Renal cortical epithelial cell (primary cell): ENCODE measurements around the gene GPR4. TPM values are rescaled to one million over a fixed set of nuclear protein-coding genes. Genes with fewer than 3 reads are reported as not detected.
"Not testable (repeated sequence)": the region's sequence is repeated elsewhere in the genome, so short reads cannot be mapped to it uniquely, and the experiment has no call there.

ENCODE experiments used
- DNase-seq: peaks from one replicate; pipeline ENCODE4 v3.0.0-alpha.2; 2011; ENCODE audit warnings: low read depth
- total RNA-seq: library from RNA; depleted of rRNA; stranded (reverse); fragments of >200 nt; gene quantifications from 2 replicates; pipeline ENCODE4 v1.2.3, GENCODE V29; 2014

GPR4 gene
- total RNA-seq, 1 donor from 2014 or later, result not detected

DNA sequence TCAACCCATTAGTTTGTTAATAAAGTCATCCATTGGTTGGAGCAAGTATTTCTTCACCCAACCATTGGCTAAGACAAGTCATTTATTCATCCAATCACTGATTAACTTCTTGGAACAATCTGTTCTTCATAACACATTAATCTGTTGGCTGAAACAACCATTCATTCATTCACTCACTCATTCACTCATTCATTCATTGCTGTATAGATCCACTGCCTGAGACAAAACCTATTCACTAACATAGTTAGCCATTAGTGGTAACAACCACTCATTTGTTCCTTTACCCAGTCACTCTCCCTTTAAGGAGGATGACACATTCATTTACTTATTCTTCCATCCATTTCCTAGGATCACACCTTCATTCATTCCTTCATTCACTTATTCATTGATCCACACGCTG, 22.0 kb upstream of the GPR4 start:
- DNase-seq, result peak; percentile 15

DNA sequence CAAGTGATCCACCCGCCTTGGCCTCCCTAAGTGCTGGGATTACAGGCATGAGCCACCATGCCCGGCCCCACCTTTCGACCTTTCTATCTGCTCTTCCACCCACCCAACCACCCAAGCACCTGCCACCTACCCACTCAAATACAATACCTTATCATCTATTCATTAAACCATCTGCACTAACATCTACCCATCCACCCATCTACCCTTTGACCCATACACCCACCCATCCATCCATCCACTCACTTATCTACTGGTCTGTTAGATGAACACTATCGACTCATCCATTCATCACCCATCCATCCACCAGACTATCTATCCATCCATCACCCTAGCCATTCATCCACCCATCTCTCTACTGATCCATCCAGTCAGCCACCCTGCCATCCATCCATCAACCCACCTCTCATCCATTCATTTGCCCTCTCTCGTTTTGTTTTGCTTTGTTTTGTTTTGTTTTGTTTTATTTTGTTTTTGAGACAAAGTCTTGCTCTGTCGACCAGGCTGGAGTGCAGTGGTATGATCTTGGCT, 20.0 kb upstream of the GPR4 start:
- DNase-seq, result no peak

DNA sequence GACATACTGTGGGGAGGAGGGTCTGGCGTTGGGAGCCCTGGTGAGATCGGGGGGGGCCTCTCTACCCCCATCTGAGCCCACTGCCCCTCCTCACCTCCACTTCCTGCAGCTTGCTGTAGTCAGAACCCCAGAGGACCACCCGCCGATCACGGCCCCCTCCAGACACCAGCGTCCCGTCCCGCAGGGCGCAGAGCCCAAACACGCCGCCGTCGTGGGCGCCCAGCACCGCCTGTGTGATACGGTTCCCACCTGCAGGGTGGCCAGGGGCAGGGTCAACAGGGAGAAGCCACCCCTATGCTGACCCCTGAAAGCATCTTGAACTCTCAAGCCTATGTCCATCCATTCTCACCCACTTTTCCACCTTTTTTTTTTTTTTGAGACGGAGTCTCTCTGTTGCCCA, 19.4 kb upstream of the GPR4 start:
- DNase-seq, result no peak

DNA sequence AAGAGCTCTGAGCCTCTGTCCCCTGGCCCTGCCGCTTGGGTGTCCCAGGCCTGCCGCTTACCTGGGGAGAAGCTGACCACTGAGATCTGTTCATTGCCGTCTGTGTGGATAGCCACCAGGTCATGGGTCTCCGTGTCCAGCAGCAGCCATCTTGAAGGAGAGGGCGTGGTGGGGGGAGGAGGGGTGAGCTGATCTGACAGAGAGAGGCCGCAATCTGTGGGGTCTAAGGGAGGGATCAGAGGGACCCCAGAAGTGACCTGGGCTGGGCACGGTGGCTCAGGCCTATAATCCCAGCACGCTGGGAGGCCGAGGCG, 14.6 kb upstream of the GPR4 start:
- DNase-seq, result no peak

DNA sequence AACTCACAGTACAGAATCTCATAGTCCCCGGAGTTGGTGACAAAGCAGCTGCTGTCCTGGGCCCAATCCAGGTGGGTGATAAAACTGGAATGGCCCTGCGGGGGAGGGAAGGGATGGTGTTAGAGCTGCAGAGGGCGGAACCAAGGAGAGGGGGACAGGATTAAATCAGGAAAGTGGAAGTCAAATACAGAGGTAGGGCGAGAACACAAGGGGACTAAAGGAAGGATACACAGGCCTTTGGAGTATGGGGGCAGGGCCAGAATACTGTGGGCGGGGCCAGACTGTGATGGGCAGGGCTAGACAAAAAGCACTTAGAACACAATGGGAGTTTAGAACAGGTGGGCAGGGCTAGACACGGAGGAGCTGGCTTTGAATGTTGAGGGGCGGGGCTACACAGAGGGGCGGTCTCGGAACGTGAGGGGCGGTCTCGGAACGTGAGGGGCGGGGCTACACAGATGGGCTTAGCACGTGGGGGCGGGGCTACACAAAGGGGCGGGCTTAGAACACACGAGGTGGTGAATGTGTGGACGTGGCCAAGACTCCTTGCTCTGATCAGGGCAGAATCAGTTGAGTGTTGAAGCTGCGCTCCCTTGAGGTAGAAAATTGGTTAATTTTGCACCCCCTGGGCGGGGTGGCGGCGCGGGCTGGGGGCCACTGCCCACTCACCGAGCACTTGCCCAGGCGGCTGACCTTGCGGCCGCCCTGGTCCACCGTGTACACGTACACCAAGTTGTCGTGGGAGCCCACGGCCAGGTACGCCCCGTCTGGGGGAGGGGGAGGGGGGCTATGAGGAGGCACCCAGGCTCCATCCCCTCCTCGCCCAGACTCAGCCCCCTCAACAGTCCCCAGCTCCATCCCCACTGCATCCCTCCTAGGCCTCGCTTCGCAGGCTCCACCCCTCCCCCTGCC, 14.0 kb upstream of the GPR4 start:
- DNase-seq, result peak; percentile 67

DNA sequence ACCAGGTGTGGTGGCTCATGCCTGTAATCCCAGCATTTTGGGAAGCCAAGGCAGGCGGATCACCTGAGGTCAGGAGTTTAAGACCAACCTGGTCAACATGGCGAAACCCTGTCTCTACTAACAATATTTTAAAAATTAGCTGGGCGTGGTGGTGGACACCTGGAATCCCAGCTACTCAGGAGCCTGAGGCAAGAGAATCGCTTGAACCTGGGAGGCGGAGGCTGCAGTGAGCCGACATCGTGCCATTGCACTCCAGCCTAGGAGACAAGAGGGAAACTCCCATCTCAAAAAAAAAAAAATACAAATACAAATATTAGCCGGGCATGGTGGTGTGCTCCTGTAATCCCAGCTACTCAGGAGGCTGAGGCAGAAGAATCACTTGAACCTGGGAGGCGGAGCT, 13.0 kb upstream of the GPR4 start:
- DNase-seq, result not testable (repeated sequence)

DNA sequence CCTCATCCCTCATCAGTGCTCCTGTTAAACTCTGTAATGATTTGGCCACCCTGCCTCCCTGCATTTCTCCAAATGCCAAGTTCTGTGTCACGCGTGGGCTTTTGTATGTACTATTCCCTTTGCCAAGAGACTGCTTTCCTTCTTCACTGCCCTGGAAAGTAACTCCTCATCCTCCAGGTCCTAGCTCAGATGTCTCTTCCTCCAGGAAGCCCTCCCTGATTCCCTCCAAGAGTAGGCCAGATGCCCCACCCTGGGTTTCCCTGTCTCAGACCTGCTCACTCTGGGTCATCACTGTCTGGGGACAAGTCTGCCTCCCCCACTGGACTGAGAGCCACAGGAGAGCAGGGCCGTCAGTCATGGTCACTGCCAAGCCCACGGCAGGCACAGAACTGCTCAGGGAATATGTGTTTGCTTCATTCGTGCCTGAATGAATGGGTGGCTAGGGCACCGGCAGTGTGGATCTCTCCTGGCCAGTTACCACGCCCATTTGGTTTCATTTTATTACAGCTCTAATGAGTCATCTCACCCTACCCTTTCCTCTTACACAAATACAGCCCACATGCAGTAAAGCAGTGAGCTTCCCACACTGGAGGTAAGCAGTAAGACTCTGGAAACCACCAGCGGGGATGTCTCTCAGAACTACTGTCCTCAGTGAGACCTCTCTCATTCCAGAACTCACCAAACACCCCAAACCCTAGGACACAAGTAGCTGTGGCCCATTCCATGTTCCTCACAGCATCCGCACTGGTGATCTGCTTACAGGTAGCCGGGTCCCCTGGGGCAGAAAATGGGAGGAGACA, 12.1 kb upstream of the GPR4 start:
- DNase-seq, result peak; percentile 97

DNA sequence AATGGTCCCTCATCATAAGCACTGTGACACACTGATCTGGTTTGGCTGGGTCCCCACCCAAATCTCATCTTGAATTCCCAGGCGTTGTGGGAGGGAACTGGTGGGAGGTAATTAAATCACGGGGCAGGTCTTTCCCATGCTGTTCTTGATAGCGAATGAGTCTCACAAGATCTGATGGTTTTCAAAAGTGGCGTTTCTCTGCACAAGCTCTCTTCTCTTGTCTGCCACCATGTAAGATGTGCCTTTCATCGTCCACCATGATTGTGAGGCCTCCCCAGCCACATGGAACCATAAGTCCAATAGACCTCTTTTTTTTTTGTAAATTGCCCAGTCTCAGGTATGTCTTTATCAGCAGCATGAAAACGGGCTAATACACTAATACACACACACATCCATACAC, 6.9 kb upstream of the GPR4 start:
- DNase-seq, result no peak

DNA sequence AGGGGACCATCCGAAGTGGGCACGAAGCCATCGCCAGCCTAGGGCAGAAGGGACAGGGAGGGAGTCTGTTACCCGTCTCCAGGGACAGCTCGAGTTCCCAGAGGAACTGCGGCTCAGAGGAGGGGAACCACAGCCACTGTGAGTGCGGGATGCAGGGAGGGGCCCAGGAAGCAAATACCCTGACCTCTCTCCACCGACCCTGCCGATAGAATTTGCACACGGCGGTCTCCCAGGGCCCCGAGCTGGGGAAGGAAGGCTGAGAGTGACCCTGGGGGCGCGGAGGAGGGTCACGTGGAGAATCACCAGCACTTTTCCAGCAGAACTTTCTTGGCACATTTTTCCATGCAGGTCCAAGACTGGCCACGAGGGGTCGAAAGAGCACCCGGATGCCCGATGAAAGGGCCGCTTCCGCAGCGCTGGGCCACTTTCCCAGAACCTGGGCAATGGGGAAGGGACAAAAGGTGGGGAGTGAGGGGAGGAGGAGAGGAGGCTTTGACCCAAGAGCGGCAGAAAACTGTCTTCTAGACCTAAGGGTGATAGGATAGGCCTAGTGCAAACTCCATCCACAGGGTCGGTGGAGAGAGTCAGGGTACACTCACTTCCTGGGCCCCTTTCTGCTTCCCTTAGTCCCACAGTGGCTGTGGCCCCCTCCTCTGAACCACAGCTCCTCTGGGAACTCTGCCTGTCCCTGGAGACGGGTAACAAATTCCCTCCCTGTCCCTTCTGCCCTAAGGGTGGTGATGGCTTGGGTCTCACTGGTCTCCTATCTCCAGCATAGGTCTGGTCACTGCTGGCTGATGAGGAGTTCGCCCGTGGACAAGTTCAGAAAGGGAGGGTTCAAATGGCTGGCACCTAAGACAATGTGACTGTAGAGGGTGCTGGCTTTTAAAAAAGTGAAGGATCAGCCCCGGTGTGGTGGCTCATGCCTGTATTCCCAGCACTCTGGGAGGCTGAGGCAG, 5.3 kb upstream of the GPR4 start:
- DNase-seq, result peak; percentile 50

DNA sequence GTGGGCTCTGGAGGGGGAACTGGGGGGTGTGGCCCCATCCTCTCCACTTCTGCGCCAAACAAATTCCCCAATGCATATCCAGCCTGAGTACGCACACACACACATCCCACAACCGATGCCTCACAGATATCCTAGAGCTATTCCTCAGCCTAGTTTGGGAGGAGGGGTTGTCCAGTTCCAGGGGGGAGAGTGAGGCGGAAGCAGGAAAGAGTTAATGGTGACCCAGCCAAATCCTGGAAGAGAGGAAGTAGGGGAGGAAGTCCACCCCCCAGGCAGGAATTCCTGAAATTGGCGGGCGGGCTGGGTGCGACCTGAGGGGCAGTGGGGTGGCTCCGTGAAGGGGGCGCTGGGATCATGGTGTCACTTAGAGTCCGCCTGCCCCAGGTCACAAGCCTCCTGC, 897 bp downstream of the GPR4 start:
- no peak for DNase-seq

DNA sequence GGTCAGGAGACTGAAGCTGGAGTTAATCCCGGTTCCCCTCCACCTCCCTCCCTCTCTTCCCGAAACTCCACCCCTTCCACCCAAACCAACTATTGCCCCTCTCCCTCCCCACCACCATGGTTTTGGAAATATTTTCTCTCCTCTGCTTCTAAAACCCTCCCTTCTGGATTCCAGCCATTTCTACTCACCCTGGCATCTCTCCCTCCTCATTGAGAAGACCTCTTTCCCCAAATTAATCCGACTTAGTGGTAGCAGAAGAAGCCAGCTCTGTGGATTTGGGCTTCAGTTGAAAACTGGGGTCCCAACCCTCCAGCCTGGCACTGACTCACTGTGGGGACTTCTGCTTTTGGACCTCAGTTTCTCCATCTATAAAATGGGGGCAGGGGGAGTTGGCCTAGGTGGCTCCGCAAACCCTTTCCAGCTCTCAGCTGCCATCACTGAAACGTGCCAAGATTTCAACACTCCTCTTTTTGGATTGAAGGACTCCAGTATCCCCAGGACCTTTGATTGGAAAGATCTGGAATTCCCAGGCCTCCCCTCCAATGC, 1.6 kb downstream of the GPR4 start:
- DNase-seq, result no peak

DNA sequence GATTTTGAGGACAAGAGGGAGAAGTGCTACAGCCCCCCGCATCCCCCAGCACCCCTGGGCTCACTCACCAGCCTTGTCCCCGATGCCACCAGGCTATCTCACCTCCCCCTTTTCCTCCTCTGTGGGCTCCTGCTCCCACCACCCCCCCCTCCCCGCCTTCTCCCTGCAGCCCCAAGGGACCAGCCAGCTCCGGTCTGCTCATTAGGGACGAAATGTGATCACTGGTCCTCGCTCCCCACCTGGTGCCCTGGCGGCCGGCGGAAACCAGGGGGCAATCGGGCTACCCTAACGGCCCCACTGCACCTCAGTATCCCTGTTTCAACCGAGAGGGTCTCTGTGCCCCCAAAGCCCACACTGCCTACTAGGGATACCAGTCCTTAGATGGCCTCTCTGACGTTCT, 2.7 kb downstream of the GPR4 start:
- DNase-seq, result no peak

DNA sequence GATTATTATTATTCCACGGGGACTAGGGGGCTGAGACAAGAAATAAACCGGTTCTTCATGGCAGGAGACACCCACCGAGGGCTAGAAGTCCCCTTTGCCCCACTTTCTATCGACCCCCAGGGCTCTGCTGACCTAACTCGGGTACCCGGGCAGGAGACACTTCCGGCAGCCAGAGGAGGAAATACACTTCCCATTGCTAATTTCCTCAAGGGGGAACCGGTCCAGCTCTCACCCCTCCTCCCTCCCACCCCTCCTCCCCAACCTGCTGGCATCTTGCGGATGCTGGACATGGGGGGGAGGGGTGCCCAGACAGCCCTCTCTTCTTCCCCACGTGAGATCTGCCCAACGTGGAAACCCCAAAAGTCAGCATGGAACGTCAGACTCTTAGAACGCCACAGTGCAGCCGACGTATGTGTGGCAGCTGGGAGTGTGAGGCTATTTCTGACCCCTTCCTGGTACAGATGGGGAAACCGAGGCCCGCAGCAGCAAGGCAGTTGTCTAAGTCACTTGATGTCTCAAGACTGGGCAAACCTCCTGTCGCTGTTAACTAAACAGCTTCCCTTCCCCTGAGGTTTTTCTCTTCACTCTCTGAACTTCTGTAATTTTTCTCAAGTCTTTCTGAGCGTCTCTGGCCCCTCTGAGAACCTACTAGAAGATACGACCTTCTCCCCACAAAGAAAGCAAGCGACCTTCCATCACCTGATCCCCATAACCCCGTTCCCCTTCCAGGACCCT, 3.6 kb downstream of the GPR4 start:
- DNase-seq, result no peak

DNA sequence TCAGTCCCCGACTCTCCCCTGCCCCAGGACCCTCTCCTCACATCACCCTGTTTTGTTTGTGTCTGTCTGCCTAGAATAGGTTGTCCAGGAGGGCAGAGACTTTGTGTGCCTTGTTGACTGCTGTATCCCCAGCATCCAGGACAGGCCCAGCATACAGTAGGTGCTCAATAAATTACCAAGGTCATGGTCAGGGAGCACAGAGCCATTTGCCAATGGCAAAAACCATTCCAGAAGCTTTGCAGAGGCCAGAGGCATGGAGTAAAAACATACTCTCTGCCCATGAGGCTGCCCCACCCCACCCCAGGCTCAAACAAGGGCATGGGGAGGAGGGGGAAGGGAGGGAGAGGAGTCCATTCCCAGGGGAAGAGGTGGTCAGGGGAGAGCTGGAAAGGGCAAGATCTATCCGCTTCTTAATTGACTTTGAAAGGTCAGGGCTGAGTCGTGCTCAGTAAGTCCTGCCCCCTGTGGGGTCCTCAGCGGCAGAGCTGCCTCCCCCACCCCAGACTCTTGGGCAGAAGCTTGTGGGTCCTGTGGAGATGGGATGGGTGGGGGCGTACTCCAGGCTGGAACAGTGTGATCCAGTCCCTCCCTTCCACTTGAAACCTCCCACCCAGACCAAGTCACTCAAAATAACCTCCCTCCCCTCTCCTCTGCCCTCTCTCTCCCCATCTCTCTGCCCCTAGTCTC, 4.4 kb downstream of the GPR4 start:
- no peak for DNase-seq

DNA sequence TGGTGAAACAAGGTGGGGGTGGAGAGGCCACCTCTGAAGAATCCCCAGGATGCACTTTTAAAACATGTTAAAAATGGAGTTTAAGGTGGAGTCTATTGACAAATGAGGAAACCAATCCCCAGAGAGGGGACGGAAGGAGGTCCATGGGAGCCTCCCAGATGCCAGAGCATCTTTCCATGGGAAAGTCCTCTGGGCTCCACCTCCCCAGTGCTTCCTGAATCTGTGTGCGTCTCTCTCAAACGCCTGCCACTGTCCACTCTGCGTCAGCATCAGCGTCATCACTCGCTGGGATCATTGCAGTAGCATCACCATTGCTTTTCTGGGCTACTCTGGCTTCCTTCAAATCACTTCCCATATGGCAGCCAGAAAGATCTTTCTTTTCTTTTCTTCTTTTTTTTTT, 6.2 kb downstream of the GPR4 start:
- no peak for DNase-seq

DNA sequence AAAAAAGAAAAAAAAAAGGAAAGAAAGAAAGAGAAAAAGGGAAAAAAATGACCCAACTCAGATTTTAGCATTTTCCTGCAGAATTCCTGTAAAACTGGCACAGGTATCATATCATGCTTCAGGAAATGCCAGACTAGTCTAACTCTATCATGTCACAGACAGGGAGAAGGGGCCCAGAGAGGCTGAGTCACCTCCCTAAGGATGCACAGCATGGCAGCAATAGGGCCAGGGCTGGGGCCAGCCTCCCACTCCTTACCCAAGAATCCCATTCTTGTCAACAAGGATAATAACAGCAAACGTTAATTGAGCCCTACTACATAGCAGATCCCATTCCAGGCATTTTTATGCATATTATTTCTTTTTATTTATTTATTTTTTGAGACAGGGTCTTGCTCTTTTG, 8.5 kb downstream of the GPR4 start:
- DNase-seq, result no peak

DNA sequence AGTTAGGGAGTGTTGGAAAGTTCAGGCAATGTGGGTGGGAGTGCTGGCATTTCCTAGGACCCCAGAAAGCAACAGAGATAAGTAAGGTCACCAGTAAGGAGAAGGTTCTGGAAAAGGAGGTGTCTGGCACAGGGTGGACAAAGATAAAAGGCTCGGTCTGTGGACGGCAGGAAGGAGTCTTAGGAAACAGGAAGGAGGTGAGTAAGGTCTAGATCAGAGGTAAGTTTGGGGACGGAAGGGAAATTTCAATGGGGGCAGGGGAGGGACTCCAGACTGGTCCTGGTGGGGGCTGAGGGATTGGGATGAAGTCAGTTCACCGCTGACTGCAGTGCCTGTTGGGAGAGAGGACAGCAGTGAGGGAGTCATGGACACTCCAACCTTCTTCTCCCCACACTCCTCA, 9.6 kb downstream of the GPR4 start:
- no peak for DNase-seq

DNA sequence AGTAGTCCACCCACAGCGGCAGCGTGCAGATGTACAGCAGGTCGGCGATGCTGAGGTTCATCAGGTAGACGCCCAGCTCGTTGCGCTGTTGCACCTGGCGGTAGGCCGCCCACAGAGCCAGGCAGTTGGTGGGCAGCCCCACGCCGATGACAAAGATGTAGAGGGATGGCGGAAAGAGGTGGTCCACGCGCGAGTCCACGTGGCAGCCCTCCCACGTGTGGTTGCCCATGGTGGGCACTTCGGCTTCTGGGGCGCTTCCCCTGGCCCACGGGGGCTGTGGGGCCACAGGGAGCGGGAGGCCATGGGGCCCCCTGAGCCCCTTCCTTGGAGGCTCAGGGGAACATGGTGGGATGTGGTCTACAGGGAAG, 10.4 kb downstream of the GPR4 start:
- DNase-seq, result no peak

DNA sequence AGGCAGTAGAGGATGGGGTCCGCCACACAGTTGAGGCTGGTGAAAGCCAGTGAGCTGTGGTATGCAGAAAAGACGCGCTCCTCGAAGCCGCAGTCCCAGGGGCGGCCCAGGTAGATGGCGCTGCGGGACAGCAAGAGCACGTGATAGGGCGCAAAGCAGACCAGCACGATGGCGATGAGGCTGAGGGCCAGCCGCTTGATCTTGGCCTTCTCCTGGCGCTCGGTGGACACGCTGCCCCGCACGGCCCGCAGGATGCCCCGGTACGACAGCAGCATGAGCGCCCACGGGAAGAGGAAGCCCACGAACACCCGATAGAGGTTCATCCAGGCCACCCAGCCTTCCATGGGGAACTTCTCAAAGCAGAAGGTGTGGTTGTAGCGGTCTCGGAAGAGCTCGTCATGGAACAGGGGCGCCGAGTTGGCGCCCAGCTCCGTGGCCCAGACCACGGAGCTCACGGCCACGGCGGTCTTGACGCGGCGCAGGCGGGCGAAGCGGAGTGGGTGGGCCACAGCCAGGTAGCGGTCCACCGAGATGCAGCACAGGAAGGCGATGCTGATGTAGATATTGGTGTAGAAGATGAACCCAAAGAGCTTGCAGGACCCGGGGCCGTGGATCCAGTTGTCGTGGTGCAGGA, 10.9 kb downstream of the GPR4 start:
- no peak for DNase-seq
